Measurements from ENCODE around the gene TTC33. TPM values are rescaled to one million over a fixed set of nuclear protein-coding genes. Genes with fewer than 3 reads are reported as not detected.

TTC33 gene
- total and polyA plus RNA-seq, 2 of the 13 experiments (the other 11 are each of a cell fraction or from before 2014, with no cell fraction given) = 4.5 to 20.0 TPM

DNA sequence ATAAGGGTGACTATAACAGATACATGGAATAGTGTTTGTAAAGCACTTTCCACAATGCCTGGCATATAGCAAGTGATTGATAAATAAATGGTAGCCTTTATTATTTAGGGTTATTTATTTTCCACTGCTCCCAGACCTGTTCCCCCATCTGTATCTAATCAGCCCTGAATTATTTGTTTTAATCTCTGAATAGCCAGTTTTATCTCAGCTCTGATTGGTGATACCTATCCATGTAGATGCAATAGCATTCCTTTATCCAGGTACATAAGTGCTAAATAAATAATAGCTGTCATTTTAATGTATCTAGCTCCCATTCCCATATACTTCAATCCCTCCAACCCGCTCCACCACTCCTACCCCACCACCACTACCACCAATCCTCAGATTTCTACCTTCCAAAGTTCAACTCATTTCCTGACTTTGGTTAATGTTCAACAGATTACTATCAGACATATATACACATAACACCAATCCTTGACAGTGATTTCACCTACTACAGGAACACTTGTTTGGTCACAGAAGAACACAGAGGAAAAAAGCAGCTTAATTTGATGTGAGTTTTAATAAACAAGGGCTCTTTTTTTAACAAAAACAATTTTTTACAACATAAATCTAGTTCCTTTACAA, 28.4 kb upstream of the TTC33 start (continued):
- TF ChIP-seq, protein P1, sequence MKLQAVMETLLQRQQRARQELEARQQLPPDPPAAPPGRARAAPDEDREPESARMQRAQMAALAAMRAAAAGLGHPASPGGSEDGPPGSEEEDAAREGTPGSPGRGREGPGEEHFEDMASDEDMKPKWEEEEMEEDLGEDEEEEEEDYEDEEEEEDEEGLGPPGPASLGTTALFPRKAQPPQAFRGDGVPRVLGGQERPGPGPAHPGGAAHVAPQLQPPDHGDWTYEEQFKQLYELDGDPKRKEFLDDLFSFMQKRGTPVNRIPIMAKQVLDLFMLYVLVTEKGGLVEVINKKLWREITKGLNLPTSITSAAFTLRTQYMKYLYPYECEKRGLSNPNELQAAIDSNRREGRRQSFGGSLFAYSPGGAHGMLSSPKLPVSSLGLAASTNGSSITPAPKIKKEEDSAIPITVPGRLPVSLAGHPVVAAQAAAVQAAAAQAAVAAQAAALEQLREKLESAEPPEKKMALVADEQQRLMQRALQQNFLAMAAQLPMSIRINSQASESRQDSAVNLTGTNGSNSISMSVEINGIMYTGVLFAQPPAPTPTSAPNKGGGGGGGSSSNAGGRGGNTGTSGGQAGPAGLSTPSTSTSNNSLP (IDR thresholded peaks at IDR 0.05; ENCODE audit: low read depth, low read length) = peak; percentile 89
- TF ChIP-seq ZNF652 (CRISPR knock-in tag; IDR thresholded peaks at IDR 0.05; ENCODE audit: borderline replicate concordance, low read depth) (0 out of 2 replicates have a peak, but pooled peaks have one; percentile 6), ZNF3 (CRISPR knock-in tag; IDR thresholded peaks at IDR 0.05) (no peak), HNF4A (CRISPR knock-in tag; IDR thresholded peaks at IDR 0.05) (peak; percentile 84), RELA (CRISPR knock-in tag; IDR thresholded peaks at IDR 0.05) (no peak), GABPA (IDR thresholded peaks at IDR 0.05; ENCODE audit: low read depth, low read length) (no peak), GABPA (CRISPR knock-in tag; IDR thresholded peaks at IDR 0.05; ENCODE audit: low read depth) (peak; percentile 25; the same call in 1 of the 2 replicates), HDAC1 (CRISPR knock-in tag; IDR thresholded peaks at IDR 0.05) (0 out of 2 replicates have a peak, but pooled peaks have one; percentile 27), KLF12 (CRISPR knock-in tag; IDR thresholded peaks at IDR 0.05; ENCODE audit: borderline replicate concordance) (peak; percentile 43; the same call in 1 of the 2 replicates), FOXA1 (IDR thresholded peaks at IDR 0.05) (no peak), FOXA1 (CRISPR knock-in tag; IDR thresholded peaks at IDR 0.05) (no peak), ELF3 (CRISPR knock-in tag; IDR thresholded peaks at IDR 0.05) (peak; percentile 73), GATA4 (IDR thresholded peaks at IDR 0.05; ENCODE audit: borderline replicate concordance, low read depth) (peak; percentile 64; the same call in 1 of the 2 replicates), DPF2 (CRISPR knock-in tag; IDR thresholded peaks at IDR 0.05; ENCODE audit: borderline replicate concordance, low read depth) (peak; percentile 37; the same call in 1 of the 2 replicates), HDAC2 (CRISPR knock-in tag; IDR thresholded peaks at IDR 0.05) (peak; percentile 34; the same call in 1 of the 2 replicates), JDP2 (CRISPR knock-in tag; IDR thresholded peaks at IDR 0.05; ENCODE audit: borderline replicate concordance) (no peak), ZKSCAN8 (CRISPR knock-in tag; IDR thresholded peaks at IDR 0.05; ENCODE audit: borderline replicate concordance) (peak; percentile 51; the same call in 1 of the 2 replicates)
- TF ChIP-seq, protein P2, sequence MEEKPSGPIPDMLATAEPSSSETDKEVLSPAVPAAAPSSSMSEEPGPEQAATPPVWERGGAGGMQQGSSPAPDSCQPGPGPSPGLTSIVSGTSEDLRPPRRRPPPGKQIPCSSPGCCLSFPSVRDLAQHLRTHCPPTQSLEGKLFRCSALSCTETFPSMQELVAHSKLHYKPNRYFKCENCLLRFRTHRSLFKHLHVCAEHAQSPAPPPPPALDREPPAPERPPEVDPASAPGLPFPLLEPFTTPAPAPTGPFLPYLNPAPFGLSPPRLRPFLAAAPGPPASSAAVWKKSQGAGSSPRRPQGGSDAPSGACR (CRISPR knock-in tag; IDR thresholded peaks at IDR 0.05) = peak; percentile 50; the same call in 1 of the 2 replicates
- TF ChIP-seq, protein P3, sequence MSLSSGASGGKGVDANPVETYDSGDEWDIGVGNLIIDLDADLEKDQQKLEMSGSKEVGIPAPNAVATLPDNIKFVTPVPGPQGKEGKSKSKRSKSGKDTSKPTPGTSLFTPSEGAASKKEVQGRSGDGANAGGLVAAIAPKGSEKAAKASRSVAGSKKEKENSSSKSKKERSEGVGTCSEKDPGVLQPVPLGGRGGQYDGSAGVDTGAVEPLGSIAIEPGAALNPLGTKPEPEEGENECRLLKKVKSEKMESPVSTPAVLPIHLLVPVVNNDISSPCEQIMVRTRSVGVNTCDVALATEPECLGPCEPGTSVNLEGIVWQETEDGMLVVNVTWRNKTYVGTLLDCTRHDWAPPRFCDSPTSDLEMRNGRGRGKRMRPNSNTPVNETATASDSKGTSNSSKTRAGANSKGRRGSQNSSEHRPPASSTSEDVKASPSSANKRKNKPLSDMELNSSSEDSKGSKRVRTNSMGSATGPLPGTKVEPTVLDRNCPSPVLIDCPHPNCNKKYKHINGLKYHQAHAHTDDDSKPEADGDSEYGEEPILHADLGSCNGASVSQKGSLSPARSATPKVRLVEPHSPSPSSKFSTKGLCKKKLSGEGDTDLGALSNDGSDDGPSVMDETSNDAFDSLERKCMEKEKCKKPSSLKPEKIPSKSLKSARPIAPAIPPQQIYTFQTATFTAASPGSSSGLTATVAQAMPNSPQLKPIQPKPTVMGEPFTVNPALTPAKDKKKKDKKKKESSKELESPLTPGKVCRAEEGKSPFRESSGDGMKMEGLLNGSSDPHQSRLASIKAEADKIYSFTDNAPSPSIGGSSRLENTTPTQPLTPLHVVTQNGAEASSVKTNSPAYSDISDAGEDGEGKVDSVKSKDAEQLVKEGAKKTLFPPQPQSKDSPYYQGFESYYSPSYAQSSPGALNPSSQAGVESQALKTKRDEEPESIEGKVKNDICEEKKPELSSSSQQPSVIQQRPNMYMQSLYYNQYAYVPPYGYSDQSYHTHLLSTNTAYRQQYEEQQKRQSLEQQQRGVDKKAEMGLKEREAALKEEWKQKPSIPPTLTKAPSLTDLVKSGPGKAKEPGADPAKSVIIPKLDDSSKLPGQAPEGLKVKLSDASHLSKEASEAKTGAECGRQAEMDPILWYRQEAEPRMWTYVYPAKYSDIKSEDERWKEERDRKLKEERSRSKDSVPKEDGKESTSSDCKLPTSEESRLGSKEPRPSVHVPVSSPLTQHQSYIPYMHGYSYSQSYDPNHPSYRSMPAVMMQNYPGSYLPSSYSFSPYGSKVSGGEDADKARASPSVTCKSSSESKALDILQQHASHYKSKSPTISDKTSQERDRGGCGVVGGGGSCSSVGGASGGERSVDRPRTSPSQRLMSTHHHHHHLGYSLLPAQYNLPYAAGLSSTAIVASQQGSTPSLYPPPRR (CRISPR knock-in tag; IDR thresholded peaks at IDR 0.05; ENCODE audit: borderline replicate concordance) = 0 out of 2 replicates have a peak, but pooled peaks have one; percentile 21
